Prostate gland (tissue), 2 donors: ENCODE results near the gene UCP1. TPM values are rescaled to one million over a fixed set of nuclear protein-coding genes. Genes with fewer than 3 reads are reported as not detected.
A peak's percentile ranks its signal among the peaks of the same experiment; 100 is the strongest.

Experiments
- DNase-seq: peaks from one replicate; pipeline ENCODE4 v3.0.0-alpha.2; 2019; ENCODE audit warnings: low spot score
- H3K27ac ChIP-seq, 2 donors: fragments of 200-600 bp; sonication (generic); 2 replicates each; pipeline ENCODE4 v1.5.1; 2017 to 2019
- H3K27me3 ChIP-seq: fragments of 200-600 bp; sonication (generic); replicated peaks from 2 replicates; pipeline ENCODE4 v1.5.1; 2019; ENCODE audit not compliant: insufficient read depth
- H3K36me3 ChIP-seq, 2 donors: fragments of 200-600 bp; sonication (generic); 1 replicate in 1 of 2; 2 replicates in 1 of 2; pipeline versions ENCODE4 v1.5.1 to v1.8.1; 2017 to 2019
- H3K4me1 ChIP-seq: fragments of 200-600 bp; sonication (generic); replicated peaks from 2 replicates; pipeline ENCODE4 v1.5.1; 2019
- H3K4me3 ChIP-seq, 2 donors: fragments of 200-600 bp; sonication (generic); 2 replicates each; pipeline ENCODE4 v1.5.1; 2017 to 2019
- H3K9me3 ChIP-seq: fragments of 200-600 bp; sonication (generic); 2 replicates; pipeline ENCODE4 v1.5.1; 2017
- CTCF ChIP-seq, 4 experiments: fragments of 200-600 bp in 2 of 4; fragments of 450-650 bp in 2 of 4; sonication (generic) in 2 of 4; IDR thresholded peaks; 1 replicate in 3 of 4; 2 replicates in 1 of 4; pipeline ENCODE4 v1.5.1; 2016 to 2019; ENCODE audit warnings: antibody characterized with exemption in 4 of 4, mild to moderate bottlenecking in 2 of 4, moderate library complexity in 2 of 4
- POLR2A ChIP-seq: fragments of 450-650 bp; IDR thresholded peaks from one replicate; pipeline ENCODE4 v1.6.1; 2016; ENCODE audit warnings: antibody characterized with exemption, mild to moderate bottlenecking
- POLR2AphosphoS5 ChIP-seq: sonication (generic); formaldehyde crosslinking; IDR thresholded peaks from one replicate; pipeline ENCODE4 v1.6.1; 2017; ENCODE audit warnings: antibody characterized with exemption
- WGBS: methylation state at CpG from one replicate; pipeline ENCODE4 v1.1.5; 2018; 5-methylcytosine and 5-hydroxymethylcytosine counted together
- intact Hi-C: fragments of 100-400 bp; cut with DNase I; formaldehyde crosslinking; loops from one replicate; pipeline ENCODE4 v1.14.2; 2022
- total RNA-seq, 2 donors: library from RNA; depleted of rRNA; stranded (reverse); fragments of >200 nt; gene quantifications; one replicate each; pipeline ENCODE4 v1.1.0, GENCODE V29; 2016

UCP1 gene
- total RNA-seq, 2 donors from 2014 or later, result not detected

- 75% methylated on average over 3 of the region's 3 CpGs for WGBS
- TF ChIP-seq CTCF (IDR thresholded peaks at IDR 0.05), result no peak
- TF ChIP-seq POLR2AphosphoS5, result no peak
- TF ChIP-seq POLR2A, result no peak
- Histone ChIP-seq H3K27me3 (no peaks in the 10 kb centered on the region), H3K4me1 (no peaks in the 10 kb centered on the region), H3K27ac (no peak overlapping the region), H3K9me3 (no peaks in the 10 kb centered on the region), H3K4me3 (no peak overlapping the region), H3K36me3 (no peaks in the 10 kb centered on the region)
- intact Hi-C loops, result loop anchor here (5.0 kb wide), 1 partner anchor 255 kb away; no protein-coding TSS in a partner anchor
- DNase-seq, result no peak
Measured at GRCh38 chr4:140611854-140612253, 43.1 kb upstream of the UCP1 start.

GRCh38 chr4:140609548-140610425 lies 41.0 kb upstream of the UCP1 start:
- intact Hi-C loops, result loop anchor here (5.0 kb wide), 1 partner anchor 252 kb away; no protein-coding TSS in a partner anchor
- no peak for TF ChIP-seq POLR2A
- TF ChIP-seq CTCF (IDR thresholded peaks at IDR 0.05), result peak; percentile 10 to 65 (median 62)
- Histone ChIP-seq H3K4me1 (no peaks in the 10 kb centered on the region), H3K9me3 (no peaks in the 10 kb centered on the region), H3K4me3 (no peak overlapping the region), H3K27me3 (no peaks in the 10 kb centered on the region), H3K27ac (no peak overlapping the region), H3K36me3 (no peaks in the 10 kb centered on the region)
- no peak for DNase-seq
- 37% methylated on average over 6 of the region's 6 CpGs for WGBS

DNA sequence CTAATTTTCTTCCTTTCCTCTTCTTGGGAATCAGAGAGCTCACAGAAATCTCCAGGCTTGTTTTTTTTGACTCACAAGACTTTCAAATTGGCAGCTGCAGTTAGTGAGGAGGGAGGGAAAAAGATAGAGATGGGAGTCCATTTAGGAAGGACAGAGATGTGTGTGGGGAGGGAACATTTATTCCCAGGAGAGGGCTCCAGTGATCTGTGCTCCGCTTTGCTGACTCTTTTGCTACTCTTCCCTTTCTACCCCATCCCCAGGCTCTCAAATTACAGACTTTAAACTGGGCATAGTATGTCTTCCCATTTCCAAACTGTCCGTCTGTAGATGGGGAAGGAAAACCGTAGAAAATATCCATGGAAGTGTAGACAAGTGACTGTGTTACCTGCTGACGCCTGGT lies 39.1 kb upstream of the UCP1 start:
- no peak for DNase-seq
- Histone ChIP-seq H3K36me3 (no peaks in the 10 kb centered on the region), H3K9me3 (no peaks in the 10 kb centered on the region), H3K4me1 (no peaks in the 10 kb centered on the region), H3K27ac (no peak overlapping the region), H3K4me3 (no peak overlapping the region), H3K27me3 (no peaks in the 10 kb centered on the region)
- WGBS, result 84% methylated on average over 4 of the region's 4 CpGs
- TF ChIP-seq POLR2AphosphoS5, result no peak
- intact Hi-C loops, result no loop called here

DNA sequence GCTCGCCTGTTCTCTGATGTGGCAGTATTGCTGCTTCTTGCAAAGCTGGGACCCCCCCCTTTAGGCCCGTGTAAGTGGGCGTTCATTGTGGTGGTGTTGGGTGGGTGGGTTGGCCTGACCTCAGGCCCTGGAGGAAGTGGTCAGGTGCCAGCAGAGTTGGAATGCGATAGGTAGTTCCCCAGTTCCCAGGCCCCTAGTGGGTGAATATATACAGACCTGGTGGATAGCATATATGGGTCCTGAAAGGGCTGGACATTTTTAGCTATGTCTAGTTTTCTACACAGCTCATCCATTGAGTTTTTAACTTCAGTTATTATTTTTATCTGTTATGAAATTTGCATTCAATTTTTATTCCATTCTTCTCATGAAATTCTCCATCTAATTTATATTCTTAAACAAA lies 35.8 kb upstream of the UCP1 start:
- no peak overlapping the region for H3K4me3 ChIP-seq
- H3K27me3 ChIP-seq, result no peaks in the 10 kb centered on the region
- H3K27ac ChIP-seq, result no peak overlapping the region
- H3K4me1 ChIP-seq, result no peaks in the 10 kb centered on the region
- H3K9me3 ChIP-seq, result no peaks in the 10 kb centered on the region
- intact Hi-C loops, result no loop called here
- H3K36me3 ChIP-seq, result no peaks in the 10 kb centered on the region
- WGBS, result 83% methylated on average over 4 of the region's 4 CpGs
- DNase-seq, result no peak
- no peak for TF ChIP-seq POLR2A
- no peak for TF ChIP-seq CTCF (IDR thresholded peaks at IDR 0.05)
- TF ChIP-seq POLR2AphosphoS5, result no peak

DNA sequence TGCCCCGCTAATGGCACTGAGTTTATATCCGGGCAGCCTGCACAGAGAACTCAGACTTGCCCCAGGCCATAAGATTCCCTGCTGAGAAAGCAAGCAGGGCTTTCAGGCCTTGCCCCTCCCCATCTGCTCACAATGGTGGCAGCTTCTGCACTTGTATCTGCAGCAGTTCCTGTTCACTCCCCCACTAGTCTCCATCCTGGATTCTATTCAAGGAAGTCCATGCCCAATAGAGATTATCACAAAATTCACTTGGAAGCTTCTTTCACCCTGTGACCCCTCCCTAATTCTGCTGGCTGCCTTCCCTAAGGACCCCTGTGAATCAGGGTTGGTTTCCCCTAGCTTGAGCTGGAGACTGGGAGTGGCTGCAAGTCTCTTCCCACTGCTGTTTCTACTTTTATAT lies 34.5 kb upstream of the UCP1 start:
- TF ChIP-seq POLR2AphosphoS5, result no peak
- TF ChIP-seq CTCF (IDR thresholded peaks at IDR 0.05), result no peak
- no peak for TF ChIP-seq POLR2A
- Histone ChIP-seq H3K4me1 (no peaks in the 10 kb centered on the region), H3K27me3 (no peaks in the 10 kb centered on the region), H3K9me3 (no peaks in the 10 kb centered on the region), H3K27ac (no peak overlapping the region), H3K36me3 (no peaks in the 10 kb centered on the region), H3K4me3 (no peak overlapping the region)
- no peak for DNase-seq
- intact Hi-C loops, result no loop called here
- WGBS, result 73% methylated on average over 2 of the region's 2 CpGs
